Hematopoietic multipotent progenitor cell (in vitro differentiated cells): ENCODE results near the gene MIPEP. TPM values are rescaled to one million over a fixed set of nuclear protein-coding genes. Genes with fewer than 3 reads are reported as not detected.

Experiments
- DNase-seq, 3 donors: peaks; one replicate each; pipeline ENCODE4 v3.0.0-alpha.2; 2011 to 2015; ENCODE audit warnings: low read depth in 2 of 3, low spot score in 2 of 3
- total RNA-seq: library from RNA; depleted of rRNA; stranded (reverse); fragments of >200 nt; gene quantifications from one replicate; pipeline ENCODE4 v1.2.3, GENCODE V29; 2012

MIPEP gene
- total RNA-seq, 1 donor = 7.8 TPM

GRCh38 chr13:23811366-23812062, 77.7 kb downstream of the MIPEP start:
- no peak for DNase-seq

GRCh38 chr13:23810685-23811240, 78.4 kb downstream of the MIPEP start:
- peak in 2 of 3 donors; percentile 24 to 38 for DNase-seq

- no peak for DNase-seq
Measured at GRCh38 chr13:23808803-23809202, 80.4 kb downstream of the MIPEP start.

- DNase-seq = no peak
Measured at GRCh38 chr13:23806874-23807526, 82.2 kb downstream of the MIPEP start.

- no peak for DNase-seq
Measured at GRCh38 chr13:23805821-23806220, 83.4 kb downstream of the MIPEP start.

GRCh38 chr13:23805122-23805521, 84.1 kb downstream of the MIPEP start:
- no peak for DNase-seq

- DNase-seq = no peak
Measured at GRCh38 chr13:23804166-23804565, 85.0 kb downstream of the MIPEP start.

GRCh38 chr13:23801141-23801540, 88.1 kb downstream of the MIPEP start:
- DNase-seq = no peak

GRCh38 chr13:23799945-23800344, 89.3 kb downstream of the MIPEP start:
- DNase-seq = peak in 1 of 3 donors; percentile 8

- no peak for DNase-seq
Measured at GRCh38 chr13:23797276-23797903, 91.8 kb downstream of the MIPEP start.

- no peak for DNase-seq
Measured at GRCh38 chr13:23796551-23796950, 92.6 kb downstream of the MIPEP start.

- DNase-seq = peak in 2 of 3 donors; percentile 16 to 62
Measured at GRCh38 chr13:23794267-23795161, 94.7 kb downstream of the MIPEP start.

GRCh38 chr13:23793711-23794110, 95.5 kb downstream of the MIPEP start:
- DNase-seq = no peak

GRCh38 chr13:23792680-23793079, 96.5 kb downstream of the MIPEP start:
- no peak for DNase-seq

GRCh38 chr13:23790577-23791170, 98.5 kb downstream of the MIPEP start:
- DNase-seq = no peak

- no peak for DNase-seq
Measured at GRCh38 chr13:23789576-23790346, 99.4 kb downstream of the MIPEP start.

GRCh38 chr13:23788459-23788858, 100.7 kb downstream of the MIPEP start:
- no peak for DNase-seq

- no peak for DNase-seq
Measured at GRCh38 chr13:23787464-23787863, 101.7 kb downstream of the MIPEP start.

GRCh38 chr13:23786607-23787006, 102.6 kb downstream of the MIPEP start:
- DNase-seq = no peak
